GM10847 (cell line): ENCODE measurements around the gene ZBTB43.
A peak's percentile ranks its signal among the peaks of the same experiment; 100 is the strongest.

Source experiments
- POLR2A ChIP-seq: IDR thresholded peaks from 2 replicates; pipeline ENCODE4 v1.6.1; 2011; ENCODE audit not compliant: insufficient read length; ENCODE audit errors: extremely low read depth

ZBTB43 gene, protein sequence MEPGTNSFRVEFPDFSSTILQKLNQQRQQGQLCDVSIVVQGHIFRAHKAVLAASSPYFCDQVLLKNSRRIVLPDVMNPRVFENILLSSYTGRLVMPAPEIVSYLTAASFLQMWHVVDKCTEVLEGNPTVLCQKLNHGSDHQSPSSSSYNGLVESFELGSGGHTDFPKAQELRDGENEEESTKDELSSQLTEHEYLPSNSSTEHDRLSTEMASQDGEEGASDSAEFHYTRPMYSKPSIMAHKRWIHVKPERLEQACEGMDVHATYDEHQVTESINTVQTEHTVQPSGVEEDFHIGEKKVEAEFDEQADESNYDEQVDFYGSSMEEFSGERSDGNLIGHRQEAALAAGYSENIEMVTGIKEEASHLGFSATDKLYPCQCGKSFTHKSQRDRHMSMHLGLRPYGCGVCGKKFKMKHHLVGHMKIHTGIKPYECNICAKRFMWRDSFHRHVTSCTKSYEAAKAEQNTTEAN

DNA sequence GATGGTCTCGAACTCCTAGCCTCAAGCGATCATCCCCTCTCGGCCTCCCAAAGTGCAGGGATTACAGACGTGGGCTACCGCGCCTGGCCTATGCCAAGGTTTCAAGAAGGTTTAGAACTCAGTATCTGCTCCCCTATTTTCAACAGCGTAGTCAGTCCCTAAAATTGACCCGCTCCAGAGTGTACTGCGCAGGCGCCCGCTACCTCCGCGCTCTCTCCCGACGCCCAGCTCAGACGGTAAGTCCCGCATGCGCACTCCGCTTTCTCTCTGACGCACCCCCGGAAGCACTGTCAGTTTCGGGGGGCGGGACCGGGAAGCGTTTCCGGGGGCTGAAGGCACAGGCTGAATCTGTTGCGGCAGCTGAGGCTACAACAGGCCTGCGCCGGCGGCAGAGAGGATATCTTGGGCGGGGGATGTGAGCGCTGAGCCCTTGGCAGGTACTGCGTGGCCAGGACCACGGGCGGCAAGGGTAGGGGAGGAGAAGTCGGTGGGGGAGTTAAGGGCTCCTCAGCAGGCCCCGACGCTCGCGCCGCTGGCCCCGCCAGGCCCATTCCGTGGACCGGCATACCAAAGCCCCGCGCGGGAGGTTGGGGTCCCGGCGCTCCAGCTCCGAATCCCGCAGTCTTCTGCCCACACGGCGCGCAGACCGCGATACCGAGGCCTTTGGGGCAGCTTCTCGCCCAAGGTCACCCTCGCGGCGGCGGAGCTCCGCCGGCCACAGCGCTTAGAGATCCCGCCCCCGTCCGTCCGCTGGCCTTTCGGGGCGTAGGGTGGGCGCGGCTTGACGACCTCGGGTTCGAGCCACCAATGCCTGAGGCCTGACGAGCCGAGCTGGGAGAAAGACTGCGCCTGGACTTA is at the start of gene ZBTB43:
ZBTB43 (plus strand) TSS at position 345 of the 858 bp plus-strand sequence. CDS start 27,470 bp downstream, outside the sequence.
- peak; percentile 93 for TF ChIP-seq POLR2A

DNA sequence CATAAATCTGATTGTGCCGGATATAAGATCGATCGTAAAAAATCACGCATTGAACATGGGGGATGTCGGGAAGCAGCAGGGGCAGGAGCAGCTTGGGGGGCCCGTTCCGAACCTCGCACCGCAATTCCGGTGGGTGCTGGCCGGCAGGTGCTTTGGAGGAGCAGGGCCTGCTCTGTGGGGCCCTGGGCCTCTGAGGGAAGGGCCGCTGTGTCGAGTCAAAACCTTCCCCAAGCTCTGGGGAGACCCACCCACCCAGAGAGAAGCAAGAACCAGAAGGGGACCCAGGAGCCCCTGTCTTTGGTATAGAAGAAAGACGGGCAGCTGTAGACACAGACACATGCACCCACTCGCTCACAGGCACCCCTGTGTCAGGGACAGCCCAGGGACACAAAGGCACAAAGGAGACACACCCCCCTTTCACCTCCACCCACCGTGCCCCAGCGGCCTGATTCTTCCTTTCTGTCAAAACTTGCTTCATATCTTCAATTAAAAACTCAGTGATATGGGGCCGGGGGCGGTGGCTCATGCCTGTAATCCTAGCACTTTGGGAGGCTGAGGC is 49.4 kb upstream of the ZBTB43 start:
- no peak for TF ChIP-seq POLR2A

DNA sequence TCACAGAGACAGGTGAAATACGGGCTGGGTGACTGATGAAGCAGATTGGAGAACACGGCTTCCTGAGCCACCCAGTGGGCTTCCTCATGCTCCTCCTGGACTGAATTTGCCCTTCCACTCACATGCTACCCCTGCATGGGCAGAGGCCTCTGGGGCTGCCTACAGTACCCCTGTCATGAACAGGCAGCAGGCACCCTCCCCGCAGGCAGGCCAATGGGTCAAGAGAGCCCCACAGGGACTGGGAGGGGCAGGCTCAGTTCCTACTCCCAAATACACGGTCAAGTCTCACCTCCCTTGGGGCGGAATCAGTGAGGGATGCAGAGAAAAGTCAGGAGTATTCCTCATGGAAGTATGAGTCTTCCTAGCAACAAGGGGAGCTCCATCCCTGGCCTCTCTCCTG is 48.6 kb upstream of the ZBTB43 start:
- TF ChIP-seq POLR2A = no peak

DNA sequence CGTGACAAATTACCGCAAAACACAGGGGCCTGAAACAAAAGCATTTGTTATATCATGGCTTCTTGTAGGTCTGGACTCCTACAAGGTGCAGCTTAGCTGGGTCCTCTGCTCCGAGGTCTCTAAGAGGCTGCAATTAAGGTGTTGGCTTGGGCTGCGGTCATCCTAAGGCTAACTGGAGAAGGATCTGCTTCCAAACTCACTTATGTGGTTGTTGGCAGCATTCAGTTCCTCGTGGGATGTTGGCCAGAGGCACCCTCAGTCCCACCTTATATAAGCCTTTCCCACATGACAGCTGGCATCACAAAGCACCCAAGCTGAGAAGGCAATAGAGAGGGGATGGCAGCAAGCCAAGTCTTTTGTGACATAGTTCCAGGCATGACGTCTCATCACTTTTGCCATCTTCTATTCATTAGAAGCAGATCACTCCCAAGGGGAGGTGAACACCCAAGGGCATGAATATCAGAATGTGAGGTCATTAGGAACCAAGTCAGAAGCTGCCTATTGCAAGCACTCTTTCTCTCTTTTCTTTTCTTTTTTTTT is 47.9 kb upstream of the ZBTB43 start:
- TF ChIP-seq POLR2A = no peak

DNA sequence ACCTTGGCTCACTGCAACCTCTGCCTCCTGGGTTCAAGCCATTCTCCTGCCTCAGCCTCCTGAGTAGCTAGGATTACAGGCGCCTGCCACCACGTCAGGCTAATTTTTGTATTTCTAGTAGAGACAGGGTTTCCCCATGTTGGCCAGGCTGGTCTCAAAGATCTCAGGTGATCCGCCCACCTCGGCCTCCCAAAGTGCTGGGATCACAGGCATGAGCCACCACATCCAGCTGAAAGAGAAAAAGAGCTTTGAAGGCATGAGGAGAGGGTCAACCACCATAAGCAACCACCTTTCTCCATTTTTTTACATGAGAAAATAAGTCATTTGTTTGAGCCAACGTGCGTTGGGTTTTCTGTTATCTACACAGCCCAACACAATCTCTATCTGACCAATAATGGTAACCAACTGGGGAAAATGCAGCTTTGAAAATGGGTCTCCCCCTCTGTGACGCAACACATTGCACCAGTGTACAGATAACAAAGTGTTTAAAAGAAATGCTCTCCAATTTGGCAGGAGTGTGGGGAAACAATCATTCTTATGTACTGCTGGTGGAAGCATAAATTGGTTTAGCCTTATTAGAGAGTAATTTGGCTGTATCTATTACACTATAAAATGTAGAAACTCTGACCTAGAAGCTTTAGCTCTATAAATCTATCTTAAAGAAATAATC is 45.8 kb upstream of the ZBTB43 start:
- TF ChIP-seq POLR2A = no peak

DNA sequence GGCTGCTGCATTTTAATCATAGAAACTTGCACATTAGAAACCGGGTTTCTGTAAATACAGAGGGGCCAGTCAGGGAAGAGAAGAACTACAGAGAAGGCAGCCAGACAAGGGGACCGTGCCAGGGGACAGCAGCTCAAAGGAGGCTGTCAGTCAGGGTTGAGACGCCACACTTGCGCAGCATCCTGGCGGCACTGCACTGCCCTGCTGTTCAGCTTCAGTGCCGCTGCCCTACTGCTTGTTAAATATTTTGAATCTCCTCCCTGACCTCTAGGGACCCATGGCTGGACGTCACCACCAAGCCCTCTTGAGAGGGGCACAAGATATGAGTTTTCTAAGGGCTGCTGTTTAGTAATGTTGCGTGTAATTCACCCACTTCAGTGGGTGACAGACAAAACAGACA is 43.6 kb upstream of the ZBTB43 start:
- TF ChIP-seq POLR2A = no peak

DNA sequence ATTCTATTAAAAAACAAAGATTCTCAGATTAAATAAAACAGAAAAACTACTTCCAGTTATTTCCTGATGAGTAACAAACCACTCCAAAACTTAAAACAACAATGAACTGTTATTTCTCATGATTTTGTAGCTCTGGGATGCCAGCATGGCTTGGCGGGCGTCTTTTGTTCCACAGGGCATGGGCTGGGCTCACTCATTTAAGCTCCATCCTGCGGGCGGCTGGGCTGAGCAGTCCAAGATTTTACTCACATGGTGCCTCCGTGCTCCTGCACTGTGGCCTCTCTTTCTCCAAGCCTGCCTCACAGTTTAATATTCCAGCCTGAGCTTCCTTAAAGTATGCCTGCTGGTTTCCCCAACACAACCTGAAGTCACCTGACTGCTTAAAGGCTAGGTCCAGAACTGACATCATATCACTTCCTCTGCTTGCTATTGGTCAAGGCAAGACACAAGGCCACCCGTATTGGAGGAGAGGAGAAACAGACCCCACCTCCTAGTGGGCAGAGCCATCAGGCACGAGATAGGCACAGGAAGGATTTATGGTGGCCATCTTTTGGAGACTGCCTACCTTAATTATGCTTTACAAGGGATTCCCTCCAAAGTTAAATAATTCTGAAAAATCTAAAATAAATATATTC is 41.6 kb upstream of the ZBTB43 start:
- no peak for TF ChIP-seq POLR2A

DNA sequence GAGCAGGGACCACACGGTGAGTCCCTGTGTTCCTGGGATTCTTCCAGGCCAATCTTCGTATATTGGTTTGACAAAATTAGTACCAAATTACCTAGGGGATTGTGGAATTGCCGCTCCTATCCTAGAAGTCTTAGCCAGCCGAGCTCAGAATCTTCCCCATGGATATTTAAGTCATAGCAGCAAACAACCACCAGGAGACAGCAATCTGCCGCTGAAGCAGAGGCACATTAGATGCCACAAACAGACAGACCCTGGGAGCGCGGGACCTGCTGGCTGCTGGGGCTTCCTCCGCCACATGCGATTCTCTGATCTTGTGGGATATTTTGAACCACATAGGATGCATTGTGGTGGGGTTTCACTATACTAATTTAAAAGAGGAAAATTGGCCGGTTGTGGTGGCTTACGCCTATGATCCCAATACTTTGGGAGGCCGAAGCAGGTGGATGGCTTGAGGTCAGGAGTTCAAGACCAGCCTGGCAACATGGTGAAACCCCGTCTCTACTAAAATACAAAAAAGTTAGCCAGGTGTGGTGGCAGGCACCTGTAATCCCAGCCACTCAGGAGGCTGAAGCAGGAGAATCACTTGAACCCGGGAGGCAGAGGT is 31.7 kb upstream of the ZBTB43 start:
- TF ChIP-seq POLR2A = no peak

DNA sequence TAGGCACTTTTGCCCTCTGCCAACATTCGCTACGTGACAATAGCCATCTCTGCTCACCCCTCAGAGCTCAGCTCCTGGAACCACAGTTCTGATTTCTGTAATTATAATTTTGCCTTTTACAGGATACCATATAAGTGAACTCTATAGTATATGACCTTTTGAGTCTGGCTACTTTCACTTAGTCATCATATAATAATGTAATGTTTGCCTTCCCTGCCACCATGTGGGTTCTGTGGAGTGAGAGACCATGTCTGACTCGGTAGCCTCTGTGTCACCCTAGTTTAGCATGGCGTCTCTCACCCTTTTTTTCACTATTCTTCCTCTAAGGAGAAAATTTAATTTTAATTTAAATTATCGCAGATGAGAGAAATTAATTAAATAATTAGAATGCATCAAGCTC is 28.9 kb upstream of the ZBTB43 start:
- no peak for TF ChIP-seq POLR2A

DNA sequence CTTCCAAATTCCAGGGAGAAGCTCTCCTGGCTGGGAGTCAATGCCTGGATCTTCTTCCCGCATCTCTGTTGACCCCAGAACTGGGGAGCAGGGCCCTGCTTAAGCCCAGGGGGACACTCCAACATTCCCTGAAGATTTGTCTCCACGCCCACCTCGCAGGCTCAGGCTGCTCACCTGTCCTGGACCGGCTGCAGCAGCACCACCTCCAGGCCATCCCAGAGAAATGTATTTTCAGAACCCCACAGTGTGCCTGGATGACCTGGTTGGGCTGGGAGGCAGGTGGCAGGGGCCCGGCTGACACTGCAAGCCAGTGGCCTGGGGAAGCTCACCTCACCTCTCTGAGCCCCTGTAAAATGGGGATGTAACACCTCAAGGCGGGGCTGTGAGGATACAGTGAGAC is 27.1 kb upstream of the ZBTB43 start:
- TF ChIP-seq POLR2A = no peak

DNA sequence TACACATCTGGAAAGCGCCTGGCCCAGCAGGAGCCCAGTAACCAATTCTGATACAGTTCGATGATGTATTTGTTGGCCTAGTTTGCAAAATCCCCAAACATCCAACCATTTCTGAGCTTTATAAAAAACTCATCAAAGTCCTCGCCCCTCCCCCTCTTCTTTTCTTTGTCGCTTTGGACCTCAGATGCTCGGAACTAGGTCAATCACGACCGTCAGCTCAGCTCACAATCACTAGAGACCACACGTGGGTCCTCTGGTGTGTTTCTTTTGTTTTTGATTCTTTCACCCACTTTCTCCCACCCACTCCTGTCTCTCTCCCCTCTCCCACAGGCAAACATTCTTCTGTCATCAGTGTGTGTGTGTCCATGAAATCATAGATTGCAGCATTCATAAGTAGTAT is 26.7 kb upstream of the ZBTB43 start:
- TF ChIP-seq POLR2A = no peak

DNA sequence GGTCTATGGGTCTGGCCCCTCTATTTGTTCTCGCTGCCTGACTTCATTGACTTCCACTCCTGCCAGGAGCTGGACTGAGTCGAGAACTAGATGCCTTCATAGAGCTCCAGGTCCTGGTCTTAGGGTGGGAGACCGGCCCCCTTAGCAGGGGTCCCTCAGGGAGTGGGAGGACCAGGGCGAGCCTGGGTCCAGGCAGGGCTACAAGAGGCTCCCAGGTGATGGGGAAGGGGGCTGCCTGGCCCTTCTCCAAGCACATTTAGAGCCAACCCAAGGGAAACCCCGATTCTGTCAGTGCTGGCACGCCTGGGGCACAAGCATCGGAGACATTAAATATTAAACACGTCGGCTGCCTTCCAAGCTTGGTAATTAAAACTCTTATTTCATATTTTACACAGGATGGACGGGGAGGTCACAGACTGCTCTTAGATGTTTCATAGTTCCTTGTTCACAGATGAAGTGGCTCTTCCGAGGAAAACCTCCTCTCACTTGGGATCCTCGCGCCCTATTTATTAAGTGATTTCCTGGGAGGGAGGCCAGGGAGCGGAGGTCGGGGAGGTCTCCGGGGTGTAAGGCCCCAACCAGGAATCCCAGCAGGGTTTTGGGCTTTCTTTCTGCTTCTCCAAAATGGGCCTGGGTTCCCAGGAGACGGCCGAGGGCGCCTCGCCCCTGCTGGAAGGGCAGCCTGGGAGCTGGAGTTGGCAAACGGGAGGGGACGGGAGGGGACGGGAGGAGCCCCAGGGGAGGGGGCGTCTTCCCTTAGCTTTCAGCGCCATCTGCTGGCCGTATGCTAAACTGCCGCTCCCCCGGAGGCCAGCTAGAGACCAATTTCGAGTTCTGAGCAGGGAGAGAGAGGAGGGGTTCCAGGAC is 23.4 kb upstream of the ZBTB43 start:
- TF ChIP-seq POLR2A = no peak

DNA sequence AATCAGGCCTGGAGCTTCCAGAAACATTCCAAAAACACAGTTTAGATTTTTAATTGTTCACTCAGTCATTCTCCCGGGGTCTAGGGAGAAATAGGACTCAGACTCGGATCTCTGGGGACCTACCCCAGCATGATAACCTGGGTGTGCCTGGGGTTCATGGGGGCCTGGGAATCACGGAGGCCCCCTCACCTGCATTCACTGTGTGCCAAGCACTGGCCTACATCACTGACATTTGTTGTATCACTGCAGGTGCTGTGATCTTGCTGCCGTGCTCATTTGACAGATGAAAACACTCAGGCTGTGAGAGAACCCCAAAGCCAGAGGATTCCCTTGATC is 22.8 kb upstream of the ZBTB43 start:
- no peak for TF ChIP-seq POLR2A
